ENCODE data around the gene ARIH1. TPM values are rescaled to one million over a fixed set of nuclear protein-coding genes. Genes with fewer than 3 reads are reported as not detected.
"Not testable (repeated sequence)": the region's sequence is repeated elsewhere in the genome, so short reads cannot be mapped to it uniquely, and the experiment has no call there.

Gene ARIH1
- total RNA-seq, 2 donors from 2014 or later: 142 to 185 TPM

- H3K27ac Mint-ChIP-seq: no peak overlapping the region
- H3K9me3 Mint-ChIP-seq: no peaks in the 10 kb centered on the region
- H3K36me3 Mint-ChIP-seq: no peaks in the 10 kb centered on the region
- no peak for DNase-seq (ENCODE audit: low spot score in 2 of 2)
- ATAC-seq: no peak
Observed at GRCh38 chr15:72562386-72562785, 88.3 kb downstream of the ARIH1 start.

- Mint-ChIP-seq H3K36me3 (no peaks in the 10 kb centered on the region), H3K9me3 (no peaks in the 10 kb centered on the region), H3K27ac (peak overlapping the region in 1 of 2 donors; percentile 40)
- ATAC-seq: no peak
- DNase-seq (ENCODE audit: low spot score in 2 of 2): no peak
Observed at GRCh38 chr15:72562878-72563277, 88.7 kb downstream of the ARIH1 start.

GRCh38 chr15:72564091-72564490 lies 90.0 kb downstream of the ARIH1 start:
- no peak for ATAC-seq
- peak overlapping the region in 1 of 2 donors; percentile 8 for H3K27ac Mint-ChIP-seq
- no peak for DNase-seq (ENCODE audit: low spot score in 2 of 2)
- no peaks in the 10 kb centered on the region for H3K36me3 Mint-ChIP-seq
- no peaks in the 10 kb centered on the region for H3K9me3 Mint-ChIP-seq

GRCh38 chr15:72566973-72567372 lies 92.8 kb downstream of the ARIH1 start:
- ATAC-seq: no peak
- H3K9me3 Mint-ChIP-seq: no peaks in the 10 kb centered on the region
- no peak for DNase-seq (ENCODE audit: low spot score in 2 of 2)
- H3K36me3 Mint-ChIP-seq: peaks cover 0 to 7% of the 10 kb centered on the region in 2 donors
- peak overlapping the region in 1 of 2 donors; percentile 74 for H3K27ac Mint-ChIP-seq

- peaks cover 0 to 7% of the 10 kb centered on the region in 2 donors for H3K36me3 Mint-ChIP-seq
- ATAC-seq (no peak), DNase-seq (ENCODE audit: low spot score in 2 of 2) (no peak)
- no peaks in the 10 kb centered on the region for H3K9me3 Mint-ChIP-seq
- no peak overlapping the region for H3K27ac Mint-ChIP-seq
Observed at GRCh38 chr15:72570059-72570458, 95.9 kb downstream of the ARIH1 start.

- Mint-ChIP-seq H3K27ac (no peak overlapping the region), H3K36me3 (peaks cover 21 to 41% of the 10 kb centered on the region in 2 donors)
- no peak for ATAC-seq
Observed at GRCh38 chr15:72579814-72580213, 105.7 kb downstream of the ARIH1 start.

GRCh38 chr15:72584006-72584405 lies 109.9 kb downstream of the ARIH1 start:
- H3K9me3 Mint-ChIP-seq: peaks cover 0 to 3% of the 10 kb centered on the region in 2 donors
- ATAC-seq (no peak), DNase-seq (ENCODE audit: low spot score in 2 of 2) (no peak)
- H3K36me3 Mint-ChIP-seq: peaks cover 3 to 15% of the 10 kb centered on the region in 2 donors
- H3K27ac Mint-ChIP-seq: peak overlapping the region in 1 of 2 donors; percentile 58

More at GRCh38 chr15:72579814-72580213, 105.7 kb downstream of the ARIH1 start:
- H3K9me3 Mint-ChIP-seq: peaks cover 4 to 9% of the 10 kb centered on the region in 2 donors
- DNase-seq (ENCODE audit: low spot score in 2 of 2): no peak

GRCh38 chr15:72585025-72585424 lies 110.9 kb downstream of the ARIH1 start:
- ATAC-seq (no peak), DNase-seq (ENCODE audit: low spot score in 2 of 2) (no peak)
- H3K36me3 Mint-ChIP-seq: peaks cover 0 to 11% of the 10 kb centered on the region in 2 donors
- no peaks in the 10 kb centered on the region for H3K9me3 Mint-ChIP-seq
- H3K27ac Mint-ChIP-seq: peak overlapping the region; percentile 1 to 7

- no peak for ATAC-seq
- no peaks in the 10 kb centered on the region for H3K9me3 Mint-ChIP-seq
- H3K27ac Mint-ChIP-seq: peak overlapping the region in 1 of 2 donors; percentile 7
- peaks cover 0 to 11% of the 10 kb centered on the region in 2 donors for H3K36me3 Mint-ChIP-seq
- DNase-seq (ENCODE audit: low spot score in 2 of 2): no peak
Observed at GRCh38 chr15:72585476-72586058, 111.4 kb downstream of the ARIH1 start.

- ATAC-seq (no peak), DNase-seq (ENCODE audit: low spot score in 2 of 2) (no peak)
- no peak overlapping the region for H3K27ac Mint-ChIP-seq
- H3K36me3 Mint-ChIP-seq: peaks cover 0 to 11% of the 10 kb centered on the region in 2 donors
- no peaks in the 10 kb centered on the region for H3K9me3 Mint-ChIP-seq
Observed at GRCh38 chr15:72588096-72588495, 114.0 kb downstream of the ARIH1 start.

- no peak for ATAC-seq
- no peak for DNase-seq (ENCODE audit: low spot score in 2 of 2)
- no peaks in the 10 kb centered on the region for H3K9me3 Mint-ChIP-seq
- H3K27ac Mint-ChIP-seq: peak overlapping the region in 1 of 2 donors; percentile 40
- no peaks in the 10 kb centered on the region for H3K36me3 Mint-ChIP-seq
Observed at GRCh38 chr15:72590427-72590826, 116.3 kb downstream of the ARIH1 start.

- H3K36me3 Mint-ChIP-seq: no peaks in the 10 kb centered on the region
- DNase-seq (ENCODE audit: low spot score in 2 of 2) (no peak), ATAC-seq (no peak)
- H3K9me3 Mint-ChIP-seq: no peaks in the 10 kb centered on the region
- H3K27ac Mint-ChIP-seq: no peak overlapping the region
Observed at GRCh38 chr15:72591361-72591760, 117.2 kb downstream of the ARIH1 start.

- DNase-seq (ENCODE audit: low spot score in 2 of 2) (no peak), ATAC-seq (no peak)
- Mint-ChIP-seq H3K27ac (no peak overlapping the region), H3K36me3 (no peaks in the 10 kb centered on the region), H3K9me3 (no peaks in the 10 kb centered on the region)
Observed at GRCh38 chr15:72592097-72592496, 118.0 kb downstream of the ARIH1 start.

GRCh38 chr15:72592676-72593075 lies 118.5 kb downstream of the ARIH1 start:
- no peak for DNase-seq (ENCODE audit: low spot score in 2 of 2)
- Mint-ChIP-seq H3K27ac (no peak overlapping the region), H3K36me3 (no peaks in the 10 kb centered on the region), H3K9me3 (no peaks in the 10 kb centered on the region)
- ATAC-seq: no peak

- no peak overlapping the region for H3K27ac Mint-ChIP-seq
- ATAC-seq (no peak), DNase-seq (ENCODE audit: low spot score in 2 of 2) (no peak)
- no peaks in the 10 kb centered on the region for H3K9me3 Mint-ChIP-seq
- H3K36me3 Mint-ChIP-seq: no peaks in the 10 kb centered on the region
Observed at GRCh38 chr15:72593838-72594237, 119.7 kb downstream of the ARIH1 start.

GRCh38 chr15:72599855-72600464 lies 125.8 kb downstream of the ARIH1 start:
- Mint-ChIP-seq H3K36me3 (no peaks in the 10 kb centered on the region), H3K27ac (no peak overlapping the region), H3K9me3 (no peaks in the 10 kb centered on the region)
- ATAC-seq: peak; percentile 48 to 49
- DNase-seq (ENCODE audit: low spot score in 2 of 2): peak in 1 of 2 donors; percentile 30

- no peaks in the 10 kb centered on the region for H3K9me3 Mint-ChIP-seq
- H3K27ac Mint-ChIP-seq: no peak overlapping the region
- H3K36me3 Mint-ChIP-seq: no peaks in the 10 kb centered on the region
- DNase-seq (ENCODE audit: low spot score in 2 of 2) (no peak), ATAC-seq (peak in 1 of 2 donors; percentile 25)
Observed at GRCh38 chr15:72604794-72605193, 130.7 kb downstream of the ARIH1 start.

- not testable (repeated sequence) for H3K27ac Mint-ChIP-seq; H3K36me3 Mint-ChIP-seq; ATAC-seq; H3K9me3 Mint-ChIP-seq; DNase-seq (ENCODE audit: low spot score in 2 of 2)
Observed at GRCh38 chr15:72608084-72608483, 134.0 kb downstream of the ARIH1 start.
